Brain microvascular endothelial cell (primary cell): ENCODE results near the gene CLDN11.
A peak's percentile ranks its signal among the peaks of the same experiment; 100 is the strongest.

Experiments used
- DNase-seq: peaks from one replicate; pipeline ENCODE4 v3.0.0-alpha.2; 2020
- H3K27ac ChIP-seq: fragments of 250-450 bp; sonication (Bioruptor Pico); 2 replicates; pipeline ENCODE4 v1.5.1; 2020; ENCODE audit warnings: mild to moderate bottlenecking, moderate library complexity
- H3K27me3 ChIP-seq: fragments of 250-450 bp; sonication (Bioruptor Pico); replicated peaks from 2 replicates; pipeline ENCODE4 v1.5.1; 2020; ENCODE audit warnings: mild to moderate bottlenecking
- H3K36me3 ChIP-seq: fragments of 250-450 bp; sonication (Bioruptor Pico); replicated peaks from 2 replicates; pipeline ENCODE4 v1.5.1; 2020; ENCODE audit warnings: mild to moderate bottlenecking
- H3K4me3 ChIP-seq: 2 replicates; pipeline ENCODE4 v1.5.1; 2011; ENCODE audit warnings: low read depth, mild to moderate bottlenecking, control low read depth, low read length, moderate library complexity
- in situ Hi-C: cut with HindIII; loops from 2 replicates; pipeline ENCODE4 v1.10.0; 2017; ENCODE audit warnings: low sequenced_read_pairs, low pct_ligation_motif_present
- TF ChIP-seq, protein P1 (sequence below): IDR thresholded peaks from 2 replicates; pipeline ENCODE4 v1.5.1; 2011; ENCODE audit warnings: low read depth, mild to moderate bottlenecking, moderate library complexity, low read length, control low read depth, inconsistent platforms; ENCODE audit errors: missing control alignments

Gene CLDN11

DNA sequence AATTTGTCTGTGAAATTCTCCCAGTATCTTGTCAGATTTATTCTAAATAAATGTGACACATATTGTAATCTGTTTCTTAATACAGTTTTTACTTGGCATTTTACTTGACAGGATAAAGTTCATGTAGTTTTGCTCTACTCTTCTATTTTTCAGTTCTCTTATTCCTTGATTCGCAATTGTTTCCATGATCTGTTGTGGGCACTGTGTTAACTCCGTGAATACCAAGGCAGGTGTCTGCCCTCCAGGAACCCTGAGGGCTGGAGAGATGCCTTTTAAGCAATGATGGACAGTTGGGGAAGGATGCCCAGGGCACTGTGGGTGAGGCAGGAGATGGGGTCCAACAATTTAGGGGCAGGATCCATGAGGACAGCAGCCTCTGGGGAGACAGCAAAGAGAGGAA lies 3.1 kb downstream of the CLDN11 start:
- Histone ChIP-seq H3K4me3 (peak overlapping the region; percentile 20), H3K27ac (no peak overlapping the region)
- in situ Hi-C loops: no loop called here

DNA sequence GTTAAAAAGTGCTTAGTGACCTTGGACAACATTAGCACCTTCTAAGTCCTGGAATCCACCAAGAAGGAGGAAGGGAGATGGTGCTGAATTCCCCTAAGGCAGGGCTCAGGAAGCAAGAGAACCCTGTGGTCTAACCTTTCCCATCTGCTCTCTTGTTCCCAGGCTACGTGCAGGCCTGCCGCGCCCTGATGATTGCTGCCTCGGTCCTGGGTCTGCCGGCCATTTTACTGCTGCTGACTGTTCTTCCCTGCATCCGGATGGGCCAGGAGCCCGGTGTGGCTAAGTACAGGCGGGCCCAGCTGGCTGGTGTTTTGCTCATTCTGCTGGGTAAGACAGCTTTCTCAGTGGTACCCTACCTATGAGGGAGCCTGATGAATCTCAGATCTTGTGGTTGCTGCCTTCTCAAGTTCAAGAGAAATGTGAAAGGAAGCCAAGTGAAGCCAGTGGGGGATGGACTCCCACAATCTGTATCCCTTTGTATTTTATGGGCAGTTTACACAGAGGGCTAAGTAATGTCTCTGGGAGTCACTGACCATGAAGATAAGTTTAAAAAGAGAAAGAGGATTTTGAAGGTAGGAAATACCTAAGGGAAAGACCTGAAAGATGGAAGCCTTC lies 4.4 kb downstream of the CLDN11 start:
- Histone ChIP-seq H3K36me3 (peaks cover 27% of the 10 kb centered on the region), H3K4me3 (no peak overlapping the region), H3K27ac (peak overlapping the region; percentile 32), H3K27me3 (no peaks in the 10 kb centered on the region)
- in situ Hi-C loops: no loop called here
- DNase-seq: no peak
- TF ChIP-seq, protein P1, sequence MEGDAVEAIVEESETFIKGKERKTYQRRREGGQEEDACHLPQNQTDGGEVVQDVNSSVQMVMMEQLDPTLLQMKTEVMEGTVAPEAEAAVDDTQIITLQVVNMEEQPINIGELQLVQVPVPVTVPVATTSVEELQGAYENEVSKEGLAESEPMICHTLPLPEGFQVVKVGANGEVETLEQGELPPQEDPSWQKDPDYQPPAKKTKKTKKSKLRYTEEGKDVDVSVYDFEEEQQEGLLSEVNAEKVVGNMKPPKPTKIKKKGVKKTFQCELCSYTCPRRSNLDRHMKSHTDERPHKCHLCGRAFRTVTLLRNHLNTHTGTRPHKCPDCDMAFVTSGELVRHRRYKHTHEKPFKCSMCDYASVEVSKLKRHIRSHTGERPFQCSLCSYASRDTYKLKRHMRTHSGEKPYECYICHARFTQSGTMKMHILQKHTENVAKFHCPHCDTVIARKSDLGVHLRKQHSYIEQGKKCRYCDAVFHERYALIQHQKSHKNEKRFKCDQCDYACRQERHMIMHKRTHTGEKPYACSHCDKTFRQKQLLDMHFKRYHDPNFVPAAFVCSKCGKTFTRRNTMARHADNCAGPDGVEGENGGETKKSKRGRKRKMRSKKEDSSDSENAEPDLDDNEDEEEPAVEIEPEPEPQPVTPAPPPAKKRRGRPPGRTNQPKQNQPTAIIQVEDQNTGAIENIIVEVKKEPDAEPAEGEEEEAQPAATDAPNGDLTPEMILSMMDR: no peak

More for the DNA sequence above, 3.1 kb downstream of the CLDN11 start:
- Histone ChIP-seq H3K27me3 (no peaks in the 10 kb centered on the region), H3K36me3 (peaks cover 27% of the 10 kb centered on the region)
- TF ChIP-seq, protein P1: no peak
- DNase-seq: no peak

DNA sequence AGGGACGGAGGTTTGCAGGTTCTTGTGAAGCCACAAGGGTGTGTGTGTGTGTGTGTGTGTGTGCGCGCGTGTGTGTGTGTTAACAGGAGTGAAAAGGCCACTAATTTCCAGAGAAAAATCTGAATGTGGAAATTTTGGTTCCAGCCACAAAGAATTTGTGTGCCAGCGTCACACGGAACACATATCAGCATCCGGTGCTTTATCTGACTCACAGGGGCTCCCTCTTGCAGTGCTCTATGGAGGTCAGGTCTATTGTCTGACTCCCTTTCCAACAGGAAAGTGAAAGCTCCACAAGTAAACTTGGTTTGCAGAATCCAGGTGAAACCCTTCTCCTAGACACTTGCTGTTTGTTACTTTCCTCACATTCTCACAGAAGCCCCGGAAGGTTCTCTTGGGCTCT lies 6.2 kb downstream of the CLDN11 start:
- in situ Hi-C loops: loop anchor here (25.0 kb wide), 1 partner anchor 387 kb away; no protein-coding TSS in a partner anchor
- peak overlapping the region; percentile 46 for H3K27ac ChIP-seq
- H3K36me3 ChIP-seq: peaks cover 27% of the 10 kb centered on the region

DNA sequence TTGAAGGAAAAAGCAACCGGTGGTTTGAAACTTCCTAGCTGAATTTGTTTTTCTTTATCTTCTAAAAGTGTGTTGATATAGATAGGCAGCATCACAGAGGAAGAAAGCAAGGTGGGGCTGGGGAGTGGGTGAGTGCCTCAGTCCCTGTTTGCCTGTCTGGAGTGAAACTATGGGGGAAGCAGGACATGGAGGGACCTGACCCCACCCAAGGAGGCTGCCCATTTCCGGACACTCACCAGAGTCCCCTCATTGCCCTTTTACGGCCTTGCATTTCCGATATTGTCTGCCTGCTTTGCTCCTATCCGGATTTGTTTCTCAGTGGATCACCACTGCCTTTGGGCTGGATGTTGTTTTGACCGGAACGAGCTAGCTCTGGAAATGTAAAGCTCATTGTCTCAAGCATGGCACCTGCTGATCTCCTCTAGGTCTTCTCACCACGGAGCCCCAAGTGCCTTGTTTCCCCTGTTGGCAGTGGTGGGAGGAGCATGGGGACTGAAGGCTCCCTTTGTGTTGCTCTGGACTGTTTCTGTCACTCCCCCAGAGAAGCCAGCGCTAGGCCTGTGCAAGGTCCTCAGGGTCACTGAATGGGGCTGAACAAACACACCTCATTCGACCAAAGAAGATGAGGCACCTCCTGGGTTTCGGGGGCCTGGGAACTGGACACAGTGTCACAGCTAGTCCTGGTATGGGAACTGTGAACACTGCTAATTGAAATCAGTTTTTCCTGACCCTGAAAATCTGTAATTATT lies 7.0 kb downstream of the CLDN11 start:
- Histone ChIP-seq H3K4me3 (no peak overlapping the region), H3K27ac (peak overlapping the region; percentile 46), H3K36me3 (peaks cover 27% of the 10 kb centered on the region), H3K27me3 (no peaks in the 10 kb centered on the region)
- DNase-seq: no peak
- TF ChIP-seq, protein P1: no peak
- in situ Hi-C loops: loop anchor here (25.0 kb wide), 1 partner anchor 387 kb away; no protein-coding TSS in a partner anchor

More for the DNA sequence above, 6.2 kb downstream of the CLDN11 start:
- H3K27me3 ChIP-seq: no peaks in the 10 kb centered on the region
- TF ChIP-seq, protein P1: no peak
- peak; percentile 64 for DNase-seq
- no peak overlapping the region for H3K4me3 ChIP-seq

DNA sequence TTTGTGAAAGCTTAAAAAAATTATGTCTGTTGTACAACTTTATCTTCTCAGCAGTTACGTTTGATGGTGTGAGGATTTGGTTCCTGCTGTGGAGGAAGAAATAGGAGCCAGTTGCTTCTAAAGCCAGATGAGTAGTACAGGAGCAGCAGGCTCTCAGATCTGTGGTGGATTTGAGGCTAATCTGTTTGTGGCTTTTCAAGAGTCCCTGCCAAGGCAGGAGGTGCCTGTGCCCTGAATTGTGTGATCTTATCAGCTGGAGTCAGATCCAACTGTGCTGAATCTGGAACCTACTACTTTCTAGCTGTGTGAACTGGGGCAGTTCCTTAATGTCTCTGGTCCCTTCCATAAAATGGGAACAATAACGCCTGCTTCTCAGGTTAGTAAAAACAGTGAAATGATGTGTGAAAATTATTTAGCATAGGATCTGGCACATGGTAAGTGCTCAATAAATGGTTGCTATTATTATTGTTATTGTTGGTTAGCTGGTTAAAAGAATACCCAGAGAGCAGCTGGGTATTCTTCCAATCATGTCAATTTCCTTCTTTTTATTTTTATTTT lies 7.7 kb downstream of the CLDN11 start:
- Histone ChIP-seq H3K27me3 (no peaks in the 10 kb centered on the region), H3K27ac (peak overlapping the region; percentile 46), H3K36me3 (peaks cover 27% of the 10 kb centered on the region), H3K4me3 (no peak overlapping the region)
- TF ChIP-seq, protein P1: no peak
- DNase-seq: no peak
- in situ Hi-C loops: loop anchor here (25.0 kb wide), 1 partner anchor 386 kb away; no protein-coding TSS in a partner anchor
